CD14-positive monocyte (primary cell): Measurements from ENCODE around the gene UBQLN3. TPM values are rescaled to one million over a fixed set of nuclear protein-coding genes. Genes with fewer than 3 reads are reported as not detected.

ENCODE experiments used
- DNase-seq, 3 donors: peaks; one replicate each; pipeline ENCODE4 v3.0.0-alpha.2; 2011 to 2022
- H2AFZ ChIP-seq: 2 replicates; pipeline ENCODE4 v1.6.0; 2012; ENCODE audit warnings: mild to moderate bottlenecking, low read depth, low read length, inconsistent platforms; ENCODE audit not compliant: insufficient read depth, poor library complexity, severe bottlenecking
- H3K27ac ChIP-seq, 2 donors: 1 replicate in 1 of 2; 2 replicates in 1 of 2; pipeline ENCODE4 v1.5.1; 2012 to 2013; ENCODE audit warnings: low read length in 2 of 2, control low read depth in 1 of 2, inconsistent platforms in 1 of 2, low read depth in 1 of 2, mild to moderate bottlenecking in 1 of 2
- H3K27me3 ChIP-seq, 2 donors: one replicate each; pipeline versions ENCODE4 v1.6.0 to v1.6.1; 2011 to 2013; ENCODE audit warnings: low read length in 2 of 2; ENCODE audit not compliant: control insufficient read depth in 2 of 2, insufficient read depth in 2 of 2
- H3K36me3 ChIP-seq, 2 donors: replicated peaks in 1 of 2; 1 replicate in 1 of 2; 2 replicates in 1 of 2; pipeline versions ENCODE4 v1.5.1 to v1.6.1; 2012 to 2013; ENCODE audit warnings: low read length in 2 of 2, control low read depth in 1 of 2, inconsistent platforms in 1 of 2, mild to moderate bottlenecking in 1 of 2; ENCODE audit not compliant: insufficient read depth in 2 of 2, control insufficient read depth in 1 of 2
- H3K4me1 ChIP-seq, 2 donors: 1 replicate in 1 of 2; 2 replicates in 1 of 2; pipeline versions ENCODE4 v1.5.1 to v1.6.1; 2012 to 2013; ENCODE audit warnings: low read length in 2 of 2, control low read depth in 1 of 2, inconsistent platforms in 1 of 2, mild to moderate bottlenecking in 1 of 2, moderate library complexity in 1 of 2; ENCODE audit not compliant: insufficient read depth in 2 of 2, control insufficient read depth in 1 of 2
- H3K4me2 ChIP-seq: replicated peaks from 2 replicates; pipeline ENCODE3; 2012; ENCODE audit warnings: low read length, moderate library complexity, mild to moderate bottlenecking; ENCODE audit not compliant: poor library complexity, severe bottlenecking; ENCODE audit errors: extremely low read depth
- H3K4me3 ChIP-seq, 3 experiments: fragments of 200-600 bp in 1 of 3; sonication (generic) in 1 of 3; replicated peaks in 1 of 3; 1 replicate in 2 of 3; 2 replicates in 1 of 3; pipeline ENCODE4 v1.5.1; 2011 to 2013; ENCODE audit warnings: low read length in 3 of 3, mild to moderate bottlenecking in 3 of 3, control low read depth in 2 of 3, low read depth in 2 of 3, inconsistent platforms in 1 of 3, moderate library complexity in 1 of 3
- H3K79me2 ChIP-seq: 2 replicates; pipeline ENCODE4 v1.6.0; 2012; ENCODE audit warnings: mild to moderate bottlenecking, control low read depth, inconsistent platforms, low read length, moderate library complexity; ENCODE audit not compliant: insufficient read depth
- H3K9ac ChIP-seq: 2 replicates; pipeline ENCODE4 v1.6.0; 2017; ENCODE audit warnings: low read length, mild to moderate bottlenecking; ENCODE audit not compliant: insufficient read depth, poor library complexity, severe bottlenecking
- H3K9me3 ChIP-seq, 2 donors: replicated peaks in 1 of 2; 1 replicate in 1 of 2; 2 replicates in 1 of 2; pipeline versions ENCODE4 v1.5.1 to v1.6.1; 2012 to 2013; ENCODE audit warnings: low read length in 2 of 2, control low read depth in 1 of 2; ENCODE audit not compliant: control insufficient read depth in 1 of 2, insufficient read depth in 1 of 2
- H4K20me1 ChIP-seq: 2 replicates; pipeline ENCODE4 v1.6.0; 2012; ENCODE audit warnings: mild to moderate bottlenecking, low read length, control low read depth, moderate library complexity; ENCODE audit not compliant: insufficient read depth
- H3K27ac Mint-ChIP-seq, 7 donors: one replicate each; pipeline ENCODE4 v1.8.0; 2020; ENCODE audit warnings: mild to moderate bottlenecking in 7 of 7, mixed read lengths in 7 of 7, moderate library complexity in 6 of 7, inconsistent platforms in 2 of 7
- H3K27me3 Mint-ChIP-seq, 3 donors: one replicate each; pipeline ENCODE4 v1.8.0; 2021 to 2022; ENCODE audit warnings: low read depth in 3 of 3, mild to moderate bottlenecking in 3 of 3, mixed read lengths in 3 of 3, moderate library complexity in 3 of 3, inconsistent platforms in 1 of 3
- H3K36me3 Mint-ChIP-seq, 2 donors: one replicate each; pipeline ENCODE4 v1.8.0; 2020; ENCODE audit warnings: mixed read lengths in 2 of 2, inconsistent platforms in 1 of 2, mild to moderate bottlenecking in 1 of 2
- H3K4me1 Mint-ChIP-seq: one replicate; pipeline ENCODE4 v1.8.0; 2020; ENCODE audit warnings: mild to moderate bottlenecking, mixed read lengths
- H3K4me3 Mint-ChIP-seq, 2 donors: one replicate each; pipeline ENCODE4 v1.8.0; 2020; ENCODE audit warnings: mild to moderate bottlenecking in 2 of 2, mixed read lengths in 2 of 2, moderate library complexity in 1 of 2
- H3K9me3 Mint-ChIP-seq, 7 donors: one replicate each; pipeline ENCODE4 v1.8.0; 2020 to 2022; ENCODE audit warnings: mixed read lengths in 7 of 7, mild to moderate bottlenecking in 6 of 7, moderate library complexity in 6 of 7, inconsistent platforms in 2 of 7
- CTCF ChIP-seq: fragments of 200-600 bp; IDR thresholded peaks from one replicate; pipeline ENCODE4 v1.8.0; 2022; ENCODE audit warnings: antibody characterized with exemption, mild to moderate bottlenecking
- WGBS: methylation state at CpG from one replicate; pipeline ENCODE4 v1.1.5; 2013; ENCODE audit warnings: missing lambda C conversion rate; ENCODE audit not compliant: insufficient coverage; 5-methylcytosine and 5-hydroxymethylcytosine counted together
- intact Hi-C, 2 donors: fragments of 100-400 bp; cut with micrococcal nuclease; formaldehyde crosslinking; loops; one replicate each; pipeline versions ENCODE4 v1.15.0 to v1.15.1; 2023
- polyA plus RNA-seq, 3 donors: library from polyadenylated mRNA; depleted of rRNA in 1 of 3; unstranded in 2 of 3; stranded (reverse) in 1 of 3; fragments of 300-500 nt in 2 of 3; fragments of >200 nt in 1 of 3; fragmentation: Illumina TruSeq in 2 of 3; gene quantifications; 1 replicate in 2 of 3; 2 replicates in 1 of 3; pipeline ENCODE4 v1.2.3, GENCODE V29; 2012 to 2021

UBQLN3 gene
- polyA plus RNA-seq, 3 donors, result not detected

DNA sequence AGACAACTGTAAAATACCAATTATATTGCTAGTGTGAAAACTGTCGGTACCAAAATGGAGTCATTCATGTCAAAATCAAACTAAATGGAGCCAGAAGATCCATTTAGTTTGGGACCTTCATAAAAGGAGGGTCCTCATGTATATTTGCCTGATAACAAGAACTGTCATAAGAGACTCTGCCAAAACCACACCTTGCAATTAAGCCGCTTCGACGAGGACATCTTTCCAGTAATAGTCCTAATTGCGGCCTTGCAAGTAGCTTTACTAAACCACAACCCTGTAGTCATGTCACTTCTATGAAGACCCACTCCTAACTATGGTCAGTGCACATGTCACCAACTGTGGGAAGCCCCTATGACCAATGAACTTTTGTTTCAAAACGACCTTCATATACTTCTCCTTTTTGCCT is 9.4 kb downstream of the UBQLN3 start:
- H3K27me3 Mint-ChIP-seq, result peaks cover 0 to 1% (median 1%) of the 10 kb centered on the region in 3 donors
- Histone ChIP-seq H3K4me2 (no peak overlapping the region), H4K20me1 (no peaks in the 10 kb centered on the region), H3K27ac (no peak overlapping the region), H3K27me3 (no peaks in the 10 kb centered on the region), H3K4me3 (no peak overlapping the region), H3K79me2 (no peaks in the 10 kb centered on the region), H2AFZ (no peak overlapping the region), H3K36me3 (no peaks in the 10 kb centered on the region), H3K9ac (no peak overlapping the region), H3K9me3 (no peaks in the 10 kb centered on the region), H3K4me1 (no peaks in the 10 kb centered on the region)
- peaks cover 0 to 1% (median 0%) of the 10 kb centered on the region in 7 donors for H3K9me3 Mint-ChIP-seq
- TF ChIP-seq CTCF, result no peak
- no peaks in the 10 kb centered on the region for H3K36me3 Mint-ChIP-seq
- H3K4me1 Mint-ChIP-seq, result no peaks in the 10 kb centered on the region
- H3K4me3 Mint-ChIP-seq, result no peak overlapping the region
- WGBS, result 93% methylated on average over 5 of the region's 6 CpGs
- H3K27ac Mint-ChIP-seq, result no peak overlapping the region
- peak in 1 of 3 donors; percentile 6 for DNase-seq
- intact Hi-C loops, result no loop called here

DNA sequence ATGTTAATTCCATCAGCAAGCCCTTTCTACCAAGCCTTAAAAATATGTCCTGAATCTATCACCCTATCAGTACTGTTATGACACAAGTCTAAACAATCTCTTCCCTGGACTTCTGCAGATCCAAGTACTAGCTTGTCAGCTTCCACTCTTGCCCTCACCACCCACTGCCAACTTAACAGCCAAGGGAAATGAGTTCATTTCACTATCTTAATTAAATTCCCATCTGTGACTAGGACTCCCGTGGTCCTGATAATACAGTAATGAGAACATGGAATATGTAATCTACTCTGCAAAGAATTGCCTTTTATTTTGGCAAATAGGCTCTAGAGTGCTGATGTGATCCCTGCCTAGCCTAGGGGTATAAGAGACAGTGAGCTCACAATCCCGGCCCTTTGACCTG is 10.1 kb downstream of the UBQLN3 start:
- DNase-seq, result no peak
- H2AFZ ChIP-seq, result no peak overlapping the region
- no peak overlapping the region for H3K4me3 ChIP-seq
- TF ChIP-seq CTCF, result no peak
- no peak overlapping the region for H3K4me3 Mint-ChIP-seq
- no peak overlapping the region for H3K4me2 ChIP-seq
- intact Hi-C loops, result no loop called here
- H3K9me3 ChIP-seq, result no peaks in the 10 kb centered on the region
- no CpG with 5 or more reads among the region's 2 CpGs for WGBS
- no peaks in the 10 kb centered on the region for H3K4me1 Mint-ChIP-seq
- no peaks in the 10 kb centered on the region for H3K4me1 ChIP-seq
- H3K36me3 Mint-ChIP-seq, result no peaks in the 10 kb centered on the region
- H3K79me2 ChIP-seq, result no peaks in the 10 kb centered on the region
- peaks cover 0 to 1% (median 0%) of the 10 kb centered on the region in 7 donors for H3K9me3 Mint-ChIP-seq
- no peaks in the 10 kb centered on the region for H3K36me3 ChIP-seq
- H4K20me1 ChIP-seq, result no peaks in the 10 kb centered on the region
- peak overlapping the region in 1 of 7 donors; percentile 41 for H3K27ac Mint-ChIP-seq
- H3K9ac ChIP-seq, result no peak overlapping the region
- no peaks in the 10 kb centered on the region for H3K27me3 ChIP-seq
- H3K27ac ChIP-seq, result no peak overlapping the region
- H3K27me3 Mint-ChIP-seq, result peaks cover 0 to 1% (median 1%) of the 10 kb centered on the region in 3 donors
